Femur (tissue), 1 donor: Measurements from ENCODE around the gene KIF2A.

Source experiments
- DNase-seq: peaks from one replicate; pipeline ENCODE4 v3.0.0-alpha.2; 2017

KIF2A gene

DNA sequence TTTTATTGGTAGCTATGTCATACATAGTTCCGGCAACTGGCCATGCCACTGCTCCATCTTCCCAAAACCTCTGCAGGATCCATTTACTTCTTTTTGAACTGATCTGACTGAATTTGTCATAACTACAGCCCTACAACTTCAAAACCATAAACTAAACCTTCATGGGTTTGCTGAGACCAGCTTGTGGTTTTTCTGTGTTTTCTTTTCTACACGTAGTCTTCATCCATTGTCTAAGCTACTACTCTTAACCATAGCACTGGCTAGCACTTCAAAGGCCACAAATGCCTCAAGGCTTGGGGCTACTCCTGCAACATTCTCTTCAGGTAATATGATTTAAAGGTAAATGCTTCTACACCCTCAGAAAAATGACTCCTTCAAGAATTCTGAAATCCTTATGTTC, 9.0 kb upstream of the KIF2A start:
- no peak for DNase-seq

- DNase-seq: no peak
Observed at GRCh38 chr5:62298118-62298517, 7.9 kb upstream of the KIF2A start.

DNA sequence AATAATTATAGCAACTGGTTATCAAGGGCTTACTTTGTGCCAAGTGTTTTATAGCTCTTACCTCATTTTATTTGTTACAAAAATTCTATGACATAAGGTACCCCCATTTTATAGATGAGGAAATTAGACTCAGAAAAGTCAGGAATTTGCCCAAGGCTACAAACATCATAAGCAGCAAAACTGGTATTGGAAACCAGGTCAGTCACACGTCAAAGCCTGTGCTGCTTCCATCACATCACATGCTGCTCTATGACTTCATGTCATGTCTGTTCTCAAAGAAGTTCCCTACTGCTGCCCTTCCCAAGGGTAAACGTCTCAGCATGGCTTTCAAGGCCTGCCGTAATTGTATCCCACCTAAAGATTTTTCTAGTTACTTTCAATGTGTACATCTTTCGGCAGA, 6.9 kb upstream of the KIF2A start:
- DNase-seq: no peak

- no peak for DNase-seq
Observed at GRCh38 chr5:62299600-62299999, 6.4 kb upstream of the KIF2A start.

DNA sequence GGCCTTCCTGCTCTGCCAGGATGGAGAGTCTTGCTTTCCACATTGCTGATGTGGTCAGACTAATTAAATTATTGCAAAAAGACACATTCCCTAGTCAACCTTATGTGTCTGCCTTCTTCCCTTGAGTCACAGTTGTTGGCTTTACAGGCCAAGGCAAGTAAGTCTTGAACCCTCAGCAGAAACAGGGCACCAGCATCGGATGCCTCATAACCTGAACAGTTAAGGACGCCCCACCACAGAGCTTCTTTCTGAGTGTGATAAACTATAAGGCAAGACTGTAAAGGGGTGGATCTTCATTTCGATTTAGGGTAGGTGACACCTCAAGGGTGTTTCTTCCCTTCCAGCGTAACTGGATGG, 670 bp upstream of the KIF2A start:
- DNase-seq: no peak

DNA sequence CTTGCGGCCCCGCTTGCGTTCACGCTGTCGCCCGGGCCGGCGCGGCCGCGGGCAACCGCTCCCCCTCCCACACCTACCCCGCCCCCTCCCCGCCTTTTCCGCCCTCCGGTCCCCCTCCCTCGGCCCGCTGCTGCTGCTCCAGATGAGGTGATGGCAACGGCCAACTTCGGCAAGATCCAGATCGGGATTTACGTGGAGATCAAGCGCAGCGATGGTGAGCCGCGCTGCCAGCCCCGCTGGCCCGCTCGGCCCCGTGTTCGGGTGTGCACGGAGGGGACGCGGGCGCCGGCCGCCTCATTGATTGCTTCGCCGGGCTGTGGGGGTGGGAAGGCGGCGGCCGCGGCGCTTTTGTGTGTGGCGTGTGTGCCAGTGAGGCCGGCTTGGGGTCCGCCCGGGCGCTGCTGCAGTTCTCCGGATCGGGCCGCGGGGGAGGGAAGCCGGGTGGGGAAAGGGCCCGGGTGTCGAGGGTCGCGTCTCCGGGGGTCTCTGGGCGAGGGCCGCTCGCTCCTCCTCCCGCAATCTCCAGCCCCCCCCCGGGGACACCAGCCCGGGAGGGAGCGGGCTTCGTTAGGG, 403 bp downstream of the KIF2A start:
- no peak for DNase-seq

- peak; percentile 71 for DNase-seq
Observed at GRCh38 chr5:62306896-62307689, 1.1 kb downstream of the KIF2A start.

- DNase-seq: no peak
Observed at GRCh38 chr5:62308439-62308838, 2.4 kb downstream of the KIF2A start.

DNA sequence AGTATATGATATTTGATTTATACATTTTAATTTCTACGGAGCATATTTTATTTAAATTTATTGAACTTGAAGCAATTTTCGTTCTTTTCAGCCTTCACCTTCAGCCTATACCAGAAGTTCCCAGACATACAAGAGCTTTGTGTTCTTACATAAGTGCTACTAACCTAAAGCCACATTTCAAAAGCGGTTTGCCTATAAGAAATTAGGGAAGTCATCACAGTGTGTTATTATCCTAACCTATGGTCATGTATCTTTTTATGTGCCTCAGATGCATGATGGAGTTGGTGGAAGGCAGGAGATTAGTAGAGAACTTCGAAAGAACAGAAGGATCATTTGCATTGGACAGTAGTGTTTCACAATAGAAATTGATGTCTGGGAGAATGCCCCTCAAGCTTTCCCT, 3.1 kb downstream of the KIF2A start:
- no peak for DNase-seq

GRCh38 chr5:62310426-62311143, 4.6 kb downstream of the KIF2A start:
- no peak for DNase-seq

- no peak for DNase-seq
Observed at GRCh38 chr5:62312036-62312435, 6.0 kb downstream of the KIF2A start.

GRCh38 chr5:62312674-62313073, 6.7 kb downstream of the KIF2A start:
- DNase-seq: no peak

DNA sequence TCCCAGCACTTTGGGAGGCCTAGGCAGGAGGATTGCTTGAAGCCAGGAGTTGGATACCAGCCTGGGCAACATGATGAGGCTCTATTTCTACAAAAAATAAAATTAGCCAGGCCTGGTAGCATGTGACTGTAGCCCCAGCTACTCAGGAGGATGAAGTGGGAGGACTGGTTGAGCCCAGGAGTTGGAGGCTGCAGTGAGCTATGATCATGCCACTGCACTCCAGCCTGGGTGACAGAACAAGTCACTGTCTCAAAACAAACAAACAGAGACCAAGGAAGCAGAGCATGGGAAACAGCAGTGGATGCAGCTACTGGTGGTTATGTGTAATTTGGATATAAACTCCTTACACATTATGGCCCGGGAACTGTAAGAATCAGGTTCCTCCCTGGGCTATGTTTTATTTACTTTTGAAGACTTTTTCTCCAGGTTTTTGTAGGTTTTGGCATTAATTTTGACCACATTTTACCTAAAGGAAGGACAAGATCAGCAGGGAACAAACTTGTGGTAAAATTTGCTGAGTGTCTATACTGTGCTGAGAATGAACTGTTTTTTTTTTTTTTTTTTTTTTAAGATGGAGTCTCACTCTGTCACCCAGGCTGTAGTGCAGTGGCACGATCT, 8.3 kb downstream of the KIF2A start:
- DNase-seq: no peak

DNA sequence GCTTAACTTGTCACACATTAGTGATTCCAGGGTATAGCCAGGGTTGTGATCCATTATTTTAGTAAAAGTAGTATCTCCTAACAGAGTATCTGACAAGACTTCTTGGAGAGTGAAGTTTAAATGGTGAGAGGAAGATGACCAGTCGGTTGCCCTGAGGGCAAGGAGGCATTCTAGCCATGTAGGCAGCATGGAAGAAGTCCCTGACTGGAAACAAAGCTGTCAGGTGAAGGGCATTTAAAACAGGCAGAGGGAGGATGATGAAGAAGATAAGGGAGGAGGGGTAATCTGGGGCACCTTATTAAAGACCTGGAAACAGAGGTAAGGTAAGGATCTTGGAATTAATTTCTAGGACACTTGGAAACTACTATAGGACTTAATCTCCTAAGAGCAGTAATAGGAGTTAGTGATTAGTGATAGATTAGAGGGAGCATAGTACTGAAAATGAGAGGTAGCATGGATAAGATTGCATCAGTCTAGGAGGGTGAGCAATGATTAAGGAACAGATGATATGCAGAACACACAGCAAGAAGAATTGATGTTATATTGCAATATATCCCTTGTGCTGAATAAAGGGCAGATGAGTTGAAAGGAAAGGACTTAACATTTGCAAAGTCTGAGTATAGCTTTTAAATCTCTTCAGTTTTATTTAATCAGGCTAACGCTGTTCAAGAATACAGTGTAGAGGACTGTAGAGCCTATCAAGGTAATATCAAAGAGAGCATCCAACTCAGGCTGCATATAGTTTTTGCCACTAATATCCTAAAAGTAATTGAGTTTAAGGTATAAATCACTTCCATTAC, 9.6 kb downstream of the KIF2A start:
- DNase-seq: no peak

DNA sequence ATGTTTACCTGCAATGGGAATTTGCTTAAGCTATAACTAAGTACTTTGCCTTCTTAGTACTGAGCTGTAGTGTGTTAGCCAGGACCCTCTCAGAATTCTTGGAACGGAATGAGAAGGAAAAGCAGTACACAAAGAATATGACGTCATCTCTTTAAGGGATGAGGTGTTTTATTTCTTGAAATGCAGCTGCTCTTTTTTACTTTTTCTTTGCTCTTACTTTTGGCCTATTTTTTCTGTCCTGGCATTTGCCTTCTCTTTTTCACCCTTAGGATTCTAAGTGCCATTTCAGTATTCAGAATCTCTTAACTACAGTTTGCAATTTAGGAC, 10.1 kb downstream of the KIF2A start:
- no peak for DNase-seq

DNA sequence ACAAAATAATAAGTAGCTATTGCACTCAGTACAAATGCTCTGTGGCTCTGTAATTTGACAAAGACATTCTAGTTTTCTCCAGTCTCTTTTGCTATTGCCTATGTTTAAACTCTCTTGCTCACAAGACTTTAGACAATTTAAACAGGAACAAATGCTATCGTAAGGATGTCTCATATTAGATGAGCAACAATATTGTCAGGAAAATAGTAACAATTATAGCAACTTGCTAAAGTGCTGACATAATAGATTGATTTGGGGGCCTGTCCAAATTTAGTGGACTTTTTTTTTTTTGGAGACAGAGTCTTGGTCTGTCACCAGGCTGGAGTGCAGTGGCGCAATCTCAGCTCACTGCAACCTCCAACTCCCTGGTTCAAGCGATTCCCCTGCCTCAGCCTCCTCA, 11.8 kb downstream of the KIF2A start:
- no peak for DNase-seq

- DNase-seq: no peak
Observed at GRCh38 chr5:62322484-62322883, 16.5 kb downstream of the KIF2A start.

GRCh38 chr5:62326302-62326701, 20.3 kb downstream of the KIF2A start:
- DNase-seq: no peak

DNA sequence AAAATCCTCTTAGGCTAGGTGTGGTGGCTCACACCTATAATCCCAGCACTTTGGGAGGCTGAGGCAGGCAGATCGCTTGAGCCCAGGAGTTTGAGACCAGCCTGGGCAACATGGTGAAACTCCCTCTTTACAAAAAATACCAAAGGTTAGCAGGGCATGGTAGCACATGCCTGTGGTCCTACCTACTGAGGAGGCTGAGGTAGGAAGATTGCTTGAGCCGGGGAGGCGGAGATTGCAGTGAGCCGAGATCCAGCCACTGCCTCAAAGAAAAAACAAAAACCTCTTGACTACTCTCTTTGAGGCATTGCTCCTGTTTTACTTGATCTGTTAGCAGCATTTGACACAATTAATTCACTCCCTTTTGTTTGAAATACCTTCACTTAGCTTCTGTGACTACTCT, 20.7 kb downstream of the KIF2A start:
- no peak for DNase-seq

DNA sequence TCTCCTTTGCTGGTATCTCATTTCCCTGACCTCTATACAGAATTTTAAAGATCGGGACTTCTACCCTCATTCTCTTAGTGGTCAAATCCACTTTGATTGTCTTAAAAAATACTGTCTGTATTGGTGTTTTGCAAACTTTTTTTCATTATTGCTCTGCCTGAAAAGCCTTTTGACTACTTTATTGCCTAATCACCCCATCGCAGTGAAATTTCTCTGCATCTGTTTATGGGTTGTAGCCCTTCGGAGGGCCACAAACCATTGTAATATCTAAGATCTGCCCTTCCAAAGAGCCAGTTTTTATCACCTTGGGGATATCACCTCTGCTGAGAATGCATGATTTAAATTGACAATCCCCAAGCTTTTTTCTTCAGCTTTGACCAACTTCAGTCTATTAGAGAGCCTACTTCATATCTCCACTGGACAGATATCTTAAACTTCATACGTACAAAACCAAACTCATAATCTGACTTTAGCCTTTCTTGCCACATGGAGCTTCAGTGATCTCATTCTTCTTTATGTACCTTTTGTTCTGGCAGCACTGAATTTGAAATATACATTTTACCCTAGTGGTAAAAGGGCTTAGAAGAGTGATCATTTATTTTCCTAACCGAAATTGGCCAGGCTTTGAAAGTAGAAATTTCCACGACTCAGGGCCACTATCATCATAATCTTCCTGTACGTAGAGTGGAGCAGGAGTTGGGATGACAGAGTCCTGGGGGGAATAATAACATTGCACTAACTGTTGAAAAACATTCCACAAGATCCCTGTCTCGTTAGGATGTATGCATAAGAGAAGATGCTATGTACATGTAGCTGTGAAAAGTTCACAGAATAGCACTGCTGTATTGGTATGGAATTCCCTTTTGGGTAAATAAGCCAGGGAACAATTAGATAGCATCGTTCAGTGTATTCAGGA, 21.4 kb downstream of the KIF2A start:
- DNase-seq: no peak

GRCh38 chr5:62328772-62329491, 22.9 kb downstream of the KIF2A start:
- no peak for DNase-seq
